Stimulated activated CD4-positive, alpha-beta T cell treated with anti-CD3 and anti-CD28 coated beads, Interleukin-4, amount 100 ng/mL, for 48 hours (primary cell): ENCODE measurements around the gene RASGEF1C.

Experiments
- DNase-seq, 2 donors: peaks; one replicate each; pipeline ENCODE4 v3.0.0-alpha.2; 2020; ENCODE audit warnings: low read depth in 2 of 2

Gene RASGEF1C

GRCh38 chr5:180179442-180180420 lies 29.3 kb downstream of the RASGEF1C start:
- DNase-seq = no peak

DNA sequence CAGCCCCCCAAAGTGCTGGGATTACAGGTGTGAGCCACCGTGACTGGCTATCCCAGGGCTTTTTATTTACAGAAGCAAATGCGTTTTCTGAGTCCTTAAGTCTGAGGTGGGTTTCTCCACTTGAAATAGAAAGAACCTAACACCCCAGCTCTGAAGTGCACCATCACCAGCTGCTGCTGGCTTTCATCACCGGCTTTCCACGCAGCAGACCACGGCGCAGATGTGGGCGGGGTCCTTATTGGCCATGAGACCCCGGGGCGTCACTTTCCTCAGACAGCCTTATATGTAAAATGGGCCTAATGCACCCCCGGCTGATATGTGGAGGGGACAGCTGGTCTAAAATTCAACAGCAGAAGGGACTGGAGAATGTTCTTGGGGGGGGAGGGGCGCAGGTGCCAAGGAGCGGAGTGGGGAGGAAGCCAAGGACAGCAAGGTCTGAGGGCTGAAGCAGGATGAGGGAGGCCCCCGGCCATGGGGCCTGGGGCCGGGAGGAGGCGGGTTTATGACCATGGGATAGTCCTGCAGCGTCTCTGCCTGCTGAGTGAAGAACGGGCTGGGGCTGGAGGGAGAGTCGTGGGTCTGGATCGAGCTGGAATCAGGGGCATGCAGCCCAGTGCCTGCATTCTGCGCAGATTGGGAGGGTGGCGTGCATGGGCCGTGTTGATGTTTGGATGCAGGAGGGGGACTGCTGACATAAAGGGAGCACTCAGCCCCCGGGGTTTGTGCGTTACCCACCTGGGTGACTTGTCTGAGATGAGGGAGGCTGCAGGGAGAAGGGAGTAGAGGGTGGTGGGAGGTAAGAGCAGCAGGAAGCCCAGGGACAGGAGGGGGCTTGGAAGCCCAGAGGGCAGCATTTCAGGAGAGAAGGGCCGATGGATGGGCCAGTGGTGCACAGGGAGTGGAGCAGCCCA lies 30.2 kb downstream of the RASGEF1C start:
- DNase-seq = no peak

GRCh38 chr5:180176191-180176590 lies 32.8 kb downstream of the RASGEF1C start:
- DNase-seq = no peak

- DNase-seq = no peak
These were observed 34.0 kb downstream of the RASGEF1C start for GRCh38 chr5:180175015-180175431.

DNA sequence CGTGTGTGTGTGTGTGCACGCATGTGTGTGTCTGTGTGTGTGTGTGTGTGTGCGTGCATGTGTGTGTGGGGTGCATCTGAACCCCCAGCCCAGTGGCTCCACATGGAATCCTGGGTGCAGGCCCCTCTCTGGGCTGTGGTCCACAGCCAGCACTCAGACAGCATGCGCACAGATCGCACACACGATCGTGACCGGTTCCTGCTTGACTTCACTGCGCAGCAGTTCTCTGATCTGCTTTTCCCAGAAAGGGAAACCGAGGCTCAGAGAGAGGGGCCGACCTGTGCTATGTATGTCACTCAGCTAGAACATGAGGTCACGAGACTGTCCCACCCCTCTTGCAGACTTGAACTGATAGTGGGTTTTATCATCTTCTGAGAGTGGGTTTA lies 34.4 kb downstream of the RASGEF1C start:
- no peak for DNase-seq

- DNase-seq = no peak
These were observed 35.0 kb downstream of the RASGEF1C start for GRCh38 chr5:180173875-180174586.

GRCh38 chr5:180173198-180173544 lies 35.8 kb downstream of the RASGEF1C start:
- DNase-seq = no peak

- no peak for DNase-seq
These were observed 36.4 kb downstream of the RASGEF1C start for GRCh38 chr5:180172447-180173197.

DNA sequence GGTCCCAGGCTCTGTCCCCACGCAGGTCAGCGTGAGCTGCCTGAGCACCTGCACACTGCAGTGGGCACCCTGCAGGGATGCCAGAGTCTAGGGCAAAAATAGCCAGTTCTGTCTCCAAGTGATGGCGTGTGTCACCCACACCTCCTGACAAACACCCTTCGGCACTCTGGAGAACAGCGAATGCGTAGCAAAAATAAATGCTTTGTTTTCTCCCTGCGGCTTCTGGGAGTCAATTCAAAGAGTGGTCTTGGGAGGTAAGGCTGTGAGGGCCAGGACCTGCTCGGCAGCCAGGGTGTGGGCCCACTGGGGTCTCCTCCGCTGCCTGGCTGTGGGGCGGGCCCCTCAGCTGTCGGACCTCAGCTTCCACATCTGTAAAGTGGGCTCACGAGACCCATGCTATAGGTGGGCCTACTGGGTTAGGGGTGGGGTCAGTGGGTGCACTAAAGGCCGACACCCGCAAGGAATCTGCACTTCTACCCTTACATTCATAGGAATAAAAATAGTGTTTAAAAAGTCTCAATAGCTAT lies 37.4 kb downstream of the RASGEF1C start:
- no peak for DNase-seq

DNA sequence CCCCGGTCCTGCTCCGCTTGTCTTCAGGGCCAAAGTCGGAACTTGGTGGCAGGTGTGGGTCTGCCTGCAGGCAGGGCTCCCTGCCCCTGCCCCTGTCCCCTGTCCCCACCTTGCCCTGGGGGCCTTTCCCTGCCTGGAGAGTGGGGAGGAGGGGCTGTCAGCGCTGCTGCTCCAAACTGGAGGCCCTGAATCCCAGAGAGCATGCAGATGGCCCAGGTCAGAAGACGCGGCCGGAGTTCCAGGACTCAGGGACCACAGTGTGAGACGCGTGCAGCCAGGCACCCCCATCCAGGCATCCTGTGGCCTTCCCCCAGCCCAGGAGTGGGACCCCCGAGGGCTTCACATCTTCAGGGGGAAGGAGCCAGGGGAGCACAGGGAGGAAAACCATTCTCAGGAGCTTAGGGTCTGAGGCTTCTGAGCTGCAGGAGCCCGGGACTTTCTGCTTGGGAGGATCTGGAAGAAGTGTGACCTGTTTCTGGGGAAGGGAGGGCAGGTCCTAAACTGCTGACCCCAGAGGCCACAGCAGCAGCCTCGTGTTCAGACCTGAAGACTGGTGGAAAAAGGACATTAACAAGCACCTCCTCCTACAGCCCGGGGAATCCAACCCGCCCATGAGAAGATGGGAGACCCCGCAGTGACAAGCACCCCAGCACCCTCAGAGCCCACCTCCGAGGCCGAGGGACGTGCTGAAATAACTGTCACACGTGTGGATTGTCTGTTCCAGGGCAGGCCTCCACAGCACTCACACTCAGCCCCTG lies 38.0 kb downstream of the RASGEF1C start:
- DNase-seq = no peak

DNA sequence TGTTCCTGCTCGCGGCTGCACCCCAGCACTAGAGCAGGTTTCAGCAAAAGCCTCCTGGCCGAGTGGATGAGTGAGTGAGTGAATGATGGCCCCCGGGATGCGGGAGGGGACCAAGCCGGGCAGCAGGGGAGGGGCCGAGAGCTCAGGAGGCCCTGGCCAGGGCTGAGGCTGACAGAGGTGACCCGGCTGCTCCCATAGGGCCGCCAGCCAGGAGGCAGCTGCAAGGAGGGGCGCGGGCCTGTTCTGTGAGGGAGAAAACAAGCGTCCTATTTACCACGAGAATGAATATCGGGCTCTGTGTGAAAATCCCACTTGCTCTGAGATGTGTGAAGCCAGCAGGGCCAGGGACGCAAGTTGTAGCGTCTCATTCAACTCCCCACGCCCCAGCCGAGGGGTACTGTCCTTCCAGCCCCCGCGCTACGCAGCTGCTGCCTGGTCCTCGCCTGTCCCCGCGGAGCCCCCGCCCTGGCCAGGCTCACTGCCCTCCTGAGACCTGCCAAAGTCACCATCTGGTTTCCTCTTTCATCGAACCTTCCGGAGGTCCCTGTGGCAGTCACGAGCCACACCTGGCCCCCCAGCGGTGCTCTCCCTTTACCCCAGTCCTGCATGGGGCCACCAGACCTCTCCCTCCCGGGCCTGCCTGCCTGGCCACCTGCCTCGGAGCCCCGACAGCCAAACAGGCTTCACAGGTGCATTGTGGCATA lies 38.8 kb downstream of the RASGEF1C start:
- DNase-seq = no peak

DNA sequence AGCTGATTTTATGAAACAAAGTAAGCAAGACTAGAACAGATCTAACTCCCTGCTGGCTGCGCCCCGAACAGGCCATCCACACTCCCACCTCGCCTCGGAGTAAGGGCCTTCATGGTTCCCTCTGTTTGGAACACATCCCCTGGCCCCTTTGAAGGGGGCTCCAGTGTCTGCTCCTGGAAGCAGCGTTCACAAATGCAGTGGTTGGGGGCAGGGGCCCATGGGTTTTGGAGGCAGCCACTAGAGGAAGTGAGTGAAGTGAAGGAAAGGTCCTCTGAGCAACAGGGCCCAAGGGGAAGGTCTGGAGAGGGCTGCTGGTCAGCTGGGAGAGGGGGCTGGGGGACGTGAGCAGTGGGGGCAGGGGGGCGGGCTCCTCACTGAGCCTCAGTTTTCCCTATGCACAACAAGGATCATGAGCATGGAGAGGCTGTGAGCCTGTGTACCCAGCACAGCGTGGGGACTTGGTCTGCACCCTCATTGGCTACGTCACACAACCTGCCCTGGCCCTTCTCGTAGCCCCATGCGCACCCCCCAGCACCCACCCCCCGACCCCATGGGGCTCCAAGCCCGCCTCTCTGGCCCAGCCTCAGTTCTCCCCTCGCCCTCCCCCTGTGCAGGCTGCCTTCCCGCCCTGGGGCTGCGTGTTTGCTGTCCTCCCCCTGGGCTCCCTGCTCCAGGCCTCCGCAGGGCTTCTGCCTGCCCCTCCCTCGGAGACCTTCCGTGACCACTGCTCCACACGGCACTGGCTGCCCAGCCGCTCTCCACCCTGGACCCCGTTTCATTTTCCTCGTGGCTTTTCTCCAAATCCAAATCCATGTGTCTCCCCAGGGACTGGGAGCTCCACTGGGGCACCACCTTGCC lies 39.5 kb downstream of the RASGEF1C start:
- DNase-seq = no peak

GRCh38 chr5:180168758-180169157 lies 40.3 kb downstream of the RASGEF1C start:
- no peak for DNase-seq

DNA sequence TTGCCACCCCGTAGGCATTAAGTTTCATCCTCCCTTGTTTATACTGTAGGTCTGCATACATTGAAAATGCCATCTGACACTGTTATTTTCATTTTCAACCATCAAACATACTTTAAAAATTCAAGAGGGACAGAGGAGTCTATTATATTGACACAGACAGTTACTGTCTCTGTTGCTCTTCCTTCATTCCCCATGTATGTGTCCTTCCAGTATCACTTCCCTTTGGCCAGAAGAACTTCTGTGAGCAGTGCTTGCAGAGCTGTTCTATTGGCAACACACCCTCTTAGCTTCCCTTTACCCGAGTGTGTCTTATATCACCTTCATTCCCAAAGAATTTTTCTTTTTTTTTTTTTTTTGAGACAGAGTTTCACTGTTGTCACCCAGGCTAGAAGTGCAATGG lies 42.8 kb downstream of the RASGEF1C start:
- no peak for DNase-seq

GRCh38 chr5:180162304-180162661 lies 46.7 kb downstream of the RASGEF1C start:
- DNase-seq = no peak

DNA sequence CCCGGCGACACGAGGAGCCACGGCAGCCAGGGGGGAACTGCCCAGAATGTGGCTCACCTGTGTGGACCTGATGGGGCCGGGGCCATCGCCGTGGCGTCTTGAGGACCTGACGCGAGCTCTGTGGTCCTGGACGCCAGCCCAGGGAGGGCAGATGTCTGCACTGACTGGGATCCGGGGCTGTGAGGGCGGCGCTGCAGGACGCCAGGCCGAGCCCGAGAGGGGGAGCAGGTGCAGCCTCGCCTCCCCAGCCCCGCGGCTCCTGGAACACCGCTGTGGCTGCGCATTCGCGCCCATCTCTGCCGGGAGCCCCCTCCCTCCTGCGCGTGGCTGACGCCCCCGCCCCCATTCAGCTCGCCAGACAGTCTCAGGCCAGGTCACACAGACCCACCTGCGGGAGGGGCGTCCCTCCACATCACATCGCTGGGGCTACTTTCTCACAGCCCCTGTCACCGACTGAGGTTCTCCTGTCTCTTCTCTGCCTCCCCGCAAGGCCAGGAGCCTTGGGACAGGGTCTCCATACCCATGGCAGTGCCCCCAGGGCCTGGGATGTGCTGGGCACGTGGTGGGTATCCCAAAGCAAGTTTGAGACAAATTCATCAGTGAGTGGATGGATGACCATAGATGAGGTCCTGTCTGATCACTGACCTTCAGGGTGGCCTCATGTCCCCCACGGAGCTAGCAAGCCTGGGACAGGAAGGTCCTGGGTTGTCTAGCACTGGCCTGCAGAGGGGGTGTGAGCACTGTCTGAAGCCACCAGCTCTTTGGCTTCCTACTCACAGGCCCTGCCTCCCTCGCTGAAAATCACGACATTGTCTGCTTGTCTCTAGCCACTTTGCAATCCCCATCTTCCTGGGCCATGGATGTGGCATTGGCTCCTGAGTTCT lies 47.3 kb downstream of the RASGEF1C start:
- no peak for DNase-seq

DNA sequence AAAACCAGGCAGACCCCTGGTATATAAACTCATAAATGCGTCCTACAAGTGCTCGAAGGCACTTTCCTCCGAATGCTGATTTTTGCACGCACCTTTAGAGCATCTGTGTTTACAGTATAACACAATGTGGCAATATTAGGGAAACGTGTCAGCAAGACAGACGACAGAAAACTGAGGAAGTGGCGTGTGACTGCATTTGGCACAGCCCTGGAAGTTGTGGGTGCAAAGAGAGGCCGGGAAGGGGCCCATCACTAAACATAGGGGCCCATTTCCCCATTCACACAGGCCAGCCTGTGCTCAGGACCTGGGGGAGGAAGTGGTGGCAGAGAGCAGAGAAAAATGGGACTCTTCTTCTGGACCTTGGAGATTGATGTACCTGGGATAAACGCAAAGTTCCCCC lies 48.2 kb downstream of the RASGEF1C start:
- DNase-seq = no peak

DNA sequence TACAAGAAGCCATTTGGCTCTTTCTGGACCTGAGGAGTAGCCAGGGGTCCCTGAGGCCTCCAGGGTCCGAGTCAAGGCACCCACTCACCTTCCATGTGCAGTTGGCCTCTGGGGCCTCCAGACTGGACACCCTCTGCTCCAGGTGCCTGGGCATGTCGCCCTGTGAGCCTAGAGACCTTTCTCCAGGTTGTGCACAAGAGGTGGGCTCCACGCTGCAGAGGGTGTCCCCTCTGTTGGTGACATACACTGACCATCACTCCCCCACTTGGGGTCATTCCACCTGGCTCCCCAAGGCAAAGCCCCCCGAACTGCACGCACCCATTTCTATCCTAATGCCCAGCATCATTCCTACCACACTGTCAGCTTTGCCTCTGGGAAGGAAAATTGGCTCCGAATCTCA lies 48.8 kb downstream of the RASGEF1C start:
- DNase-seq = no peak
